ENCODE results near the gene GNPTG.
A peak's percentile ranks its signal among the peaks of the same experiment; 100 is the strongest.
"Not testable (repeated sequence)": the region's sequence is repeated elsewhere in the genome, so short reads cannot be mapped to it uniquely, and the experiment has no call there.

Gene GNPTG

DNA sequence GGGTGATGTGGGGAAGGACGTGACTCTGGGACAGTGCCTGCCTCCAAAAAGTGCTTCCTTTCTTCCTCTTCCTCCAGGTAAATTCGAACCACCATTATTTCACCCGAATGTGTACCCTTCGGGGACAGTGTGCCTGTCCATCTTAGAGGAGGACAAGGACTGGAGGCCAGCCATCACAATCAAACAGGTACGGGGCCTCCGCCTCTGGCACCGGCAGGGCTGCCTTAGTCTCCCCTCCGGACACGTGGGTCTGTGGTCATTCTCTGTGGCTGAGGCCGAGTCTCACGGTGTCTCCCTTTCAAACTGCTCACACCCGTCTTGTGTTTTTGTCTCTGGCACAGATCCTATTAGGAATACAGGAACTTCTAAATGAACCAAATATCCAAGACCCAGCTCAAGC lies 31.6 kb upstream of the GNPTG start:
- DNase-seq: no peak

DNA sequence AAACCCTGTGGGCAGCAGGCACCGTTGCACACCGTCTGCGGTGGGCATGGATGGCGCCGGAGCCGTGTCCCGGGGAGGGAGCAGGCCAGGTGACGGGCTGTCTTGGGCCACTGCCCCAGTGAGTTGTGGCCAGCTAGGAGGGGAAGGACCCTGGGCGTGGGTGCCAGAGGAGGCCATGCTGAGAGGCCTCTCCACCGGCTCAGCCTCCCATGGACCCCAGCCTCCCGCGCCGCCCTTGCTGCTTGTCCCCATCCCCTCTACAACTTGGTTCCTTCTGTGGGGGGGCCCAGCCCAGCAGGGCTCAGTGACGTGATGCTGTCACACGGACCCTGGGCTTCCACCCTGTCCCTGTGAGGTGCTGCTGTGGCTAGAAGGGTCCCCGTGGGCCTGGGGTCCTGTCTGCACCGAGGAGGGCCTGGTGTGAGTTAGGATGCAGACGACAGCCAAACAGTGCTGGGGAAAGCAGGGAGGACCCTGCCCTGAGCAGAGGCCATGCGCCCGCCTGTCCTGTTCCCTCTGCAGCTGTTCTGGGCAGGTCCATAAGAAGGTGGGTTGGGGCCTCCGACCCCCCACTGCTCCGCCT lies 31.0 kb upstream of the GNPTG start:
- no peak for DNase-seq

DNA sequence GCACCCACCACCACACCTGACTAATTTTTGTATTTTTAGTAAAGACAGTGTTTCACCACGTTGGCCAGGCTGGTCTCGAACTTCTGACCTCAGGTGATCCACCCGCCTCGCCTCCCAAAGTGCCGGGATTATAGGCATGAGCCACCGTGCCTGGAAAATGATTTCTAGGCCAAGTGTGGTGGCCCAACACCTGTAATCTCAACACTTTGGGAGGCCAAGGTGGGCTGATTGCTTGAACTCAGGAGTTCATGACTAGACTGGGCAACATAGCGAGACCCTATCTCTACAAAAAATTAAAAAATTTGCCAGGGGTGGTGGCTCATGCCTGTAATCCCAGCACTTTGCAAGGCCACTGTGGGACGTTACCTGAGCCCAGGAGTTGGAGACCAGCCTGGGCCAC lies 29.3 kb upstream of the GNPTG start:
- no peak for DNase-seq

DNA sequence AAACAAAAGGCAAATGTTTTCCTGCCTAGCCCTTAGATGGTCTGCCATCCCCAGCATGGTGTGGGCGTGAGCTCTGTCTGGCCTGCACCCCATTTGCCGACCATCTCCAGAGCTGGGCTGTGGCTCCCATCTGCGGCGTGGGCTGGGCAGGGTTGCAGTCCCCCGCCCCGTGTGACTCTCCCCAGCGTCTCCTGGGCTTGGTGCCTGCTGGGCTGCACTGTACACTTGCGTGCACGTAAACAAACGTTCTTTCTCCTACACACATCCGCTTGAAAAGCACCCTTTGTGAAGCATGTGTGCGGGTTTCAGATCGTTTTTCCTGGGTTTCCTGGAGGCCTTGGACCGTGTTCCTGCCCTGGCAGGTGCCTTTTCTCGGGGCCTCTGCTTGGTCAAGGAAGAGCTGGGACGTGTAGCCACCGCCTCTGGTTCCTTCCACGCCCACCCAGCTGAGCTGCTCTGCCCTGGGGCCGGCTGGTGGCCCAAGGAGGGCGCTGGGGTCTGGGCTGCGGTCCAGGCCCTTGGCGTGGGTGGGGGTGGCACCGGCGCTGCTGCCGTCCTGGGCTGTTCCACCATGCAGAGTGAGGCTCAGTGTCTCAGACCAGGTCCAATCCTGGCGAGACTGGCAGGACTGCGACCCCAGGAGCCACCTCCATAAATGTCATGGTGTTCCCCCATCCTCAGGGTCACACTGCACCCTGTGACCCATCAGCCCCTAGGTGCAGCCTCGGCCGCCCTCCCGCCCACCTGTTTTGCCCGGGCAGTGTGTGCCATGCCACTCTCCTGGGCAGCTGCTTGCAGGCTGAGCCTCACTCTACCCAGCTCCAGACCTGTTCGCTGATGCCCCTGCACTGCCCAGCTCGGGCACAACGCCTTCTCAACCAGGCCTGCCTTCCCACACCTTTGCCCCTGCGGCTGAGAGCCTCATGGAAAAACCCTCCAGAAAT lies 28.2 kb upstream of the GNPTG start:
- DNase-seq: no peak

DNA sequence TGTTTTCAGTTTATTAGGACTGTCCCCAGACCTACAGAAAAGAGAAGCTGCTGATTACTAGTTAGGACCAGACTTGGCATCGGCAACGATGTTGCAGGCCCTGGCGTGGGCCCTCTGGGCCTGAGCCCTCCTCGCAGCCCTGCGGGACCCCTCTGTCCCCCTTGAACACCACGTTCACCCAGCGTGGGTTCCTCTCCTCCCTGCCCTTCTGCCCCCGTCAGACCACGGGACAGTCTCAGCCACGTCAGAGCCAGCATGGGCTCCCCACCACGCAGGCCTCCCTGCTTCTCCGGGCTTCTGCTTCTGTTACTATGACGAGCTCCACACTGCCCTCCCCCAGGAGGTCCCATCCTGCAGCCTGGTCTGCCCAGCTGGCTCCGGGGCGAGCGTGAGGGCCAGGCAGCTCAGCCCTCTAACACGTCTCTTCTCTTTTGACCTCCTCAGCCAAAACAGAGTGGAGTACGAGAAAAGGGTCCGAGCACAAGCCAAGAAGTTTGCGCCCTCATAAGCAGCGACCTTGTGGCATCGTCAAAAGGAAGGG lies 27.4 kb upstream of the GNPTG start:
- no peak for DNase-seq

DNA sequence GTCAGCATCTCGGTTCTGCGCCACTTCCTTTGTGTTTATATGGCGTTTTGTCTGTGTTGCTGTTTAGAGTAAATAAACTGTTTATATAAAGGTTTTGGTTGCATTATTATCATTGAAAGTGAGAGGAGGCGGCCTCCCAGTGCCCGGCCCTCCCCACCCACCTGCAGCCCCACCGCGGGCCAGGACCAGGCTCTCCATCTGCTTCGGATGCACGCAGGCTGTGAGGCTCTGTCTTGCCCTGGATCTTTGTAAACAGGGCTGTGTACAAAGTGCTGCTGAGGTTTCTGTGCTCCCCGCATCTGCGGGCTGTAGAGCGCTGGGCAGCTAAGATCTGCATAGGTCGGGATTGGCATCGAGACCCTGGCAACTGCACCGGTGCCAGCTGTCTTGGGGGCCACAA lies 26.5 kb upstream of the GNPTG start:
- DNase-seq: no peak

DNA sequence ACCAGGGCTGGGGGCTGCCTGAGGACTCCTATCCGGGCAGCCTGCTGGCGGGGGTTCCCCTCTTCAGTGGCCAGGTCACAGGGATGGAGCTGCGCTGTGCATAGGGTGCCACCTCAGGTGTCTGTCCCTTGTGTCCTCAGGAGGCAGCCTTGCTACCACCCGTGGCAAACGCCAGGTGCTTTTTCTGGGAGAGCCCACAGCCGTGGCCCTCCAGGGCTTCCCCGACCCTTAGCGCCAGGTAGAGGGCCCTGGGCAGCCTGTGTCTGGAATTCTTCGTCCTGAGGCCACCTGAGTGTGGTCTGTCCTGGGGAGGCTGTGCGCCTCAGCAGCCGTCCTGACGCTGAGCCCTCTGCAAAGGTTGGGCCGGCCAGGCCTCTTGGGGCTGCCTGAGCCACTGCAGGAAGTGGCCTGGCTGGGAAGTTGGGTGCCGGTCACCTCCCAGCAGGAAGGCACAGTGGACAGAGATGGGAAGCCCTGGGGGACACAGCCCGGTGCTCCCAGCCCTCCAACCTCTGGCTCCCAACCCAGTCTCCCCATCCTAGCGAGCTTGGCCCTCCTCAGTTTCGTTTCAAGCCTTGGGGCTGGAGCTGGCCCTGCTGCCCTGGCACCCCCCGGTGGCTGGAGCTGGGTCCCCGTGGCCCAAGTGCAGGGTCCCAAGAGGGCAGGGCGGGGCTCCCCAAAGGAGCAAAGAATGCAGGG lies 25.9 kb upstream of the GNPTG start:
- no peak for DNase-seq

DNA sequence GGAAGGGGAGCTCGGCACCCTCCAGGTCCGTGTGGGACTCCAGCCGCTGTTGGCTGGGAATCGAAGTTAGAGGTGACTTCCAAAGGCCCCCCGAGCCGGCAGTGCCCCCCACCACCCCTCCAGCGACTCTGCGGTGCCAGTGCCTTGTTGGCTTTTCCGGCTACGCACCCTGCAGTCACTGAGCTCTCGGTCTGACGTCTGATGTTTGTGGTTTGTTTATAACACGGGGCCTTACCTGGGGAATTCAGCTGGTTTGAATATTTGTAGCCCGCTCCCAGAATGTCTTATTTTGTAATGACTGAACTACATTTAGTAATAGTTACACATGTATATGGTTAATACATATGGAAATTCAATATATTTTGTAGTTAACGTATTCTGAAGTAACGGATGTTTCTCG lies 25.3 kb upstream of the GNPTG start:
- no peak for DNase-seq

DNA sequence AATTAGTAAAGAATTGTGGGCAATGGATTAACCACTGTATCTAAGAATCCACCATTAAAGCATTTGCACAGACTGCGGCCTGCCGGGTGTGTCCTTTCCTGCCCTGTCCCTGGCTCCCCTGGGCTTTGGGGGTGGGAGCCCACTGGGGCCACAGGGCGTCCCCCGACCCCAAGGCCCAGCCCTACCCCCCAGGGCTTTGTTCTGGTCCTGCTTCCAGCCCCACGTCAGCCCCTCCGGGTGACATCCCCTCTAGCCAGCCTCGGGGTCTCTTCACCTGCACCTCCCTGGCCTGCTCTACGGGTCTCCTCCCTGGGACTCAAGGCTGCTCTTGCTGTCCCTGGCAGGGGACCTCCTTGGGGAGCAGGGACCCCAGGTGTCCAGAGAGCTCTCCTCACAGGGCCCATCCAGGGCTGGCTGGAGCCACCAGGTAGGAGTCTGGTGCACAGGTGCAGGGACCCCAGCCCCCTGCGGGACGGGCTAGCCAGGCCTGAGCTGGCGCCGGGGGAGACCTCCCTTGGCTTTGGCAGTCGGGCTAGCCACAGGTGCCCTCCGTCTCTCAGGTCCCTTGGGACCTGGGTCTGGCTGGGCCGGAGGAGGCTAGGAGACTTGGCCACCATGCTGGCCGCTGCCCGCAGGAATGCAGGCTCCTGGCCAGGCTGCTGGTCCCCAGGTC lies 24.6 kb upstream of the GNPTG start:
- no peak for DNase-seq

DNA sequence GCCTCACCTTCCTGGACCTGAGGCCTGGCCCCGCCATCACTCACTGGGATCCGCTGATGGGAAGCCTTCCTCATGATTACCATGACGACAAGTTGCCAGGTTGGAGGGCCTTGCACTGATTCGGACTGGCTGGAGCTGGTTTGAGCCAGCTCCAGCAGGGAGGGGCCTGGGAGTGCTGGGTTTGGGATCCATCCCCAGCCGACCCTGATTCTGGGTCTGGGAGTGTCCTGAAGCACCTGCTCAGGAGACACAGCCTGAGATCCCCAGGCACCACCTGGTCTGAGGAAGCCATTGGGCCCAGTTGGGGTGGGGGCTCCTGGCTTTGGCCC lies 24.1 kb upstream of the GNPTG start:
- no peak for DNase-seq

DNA sequence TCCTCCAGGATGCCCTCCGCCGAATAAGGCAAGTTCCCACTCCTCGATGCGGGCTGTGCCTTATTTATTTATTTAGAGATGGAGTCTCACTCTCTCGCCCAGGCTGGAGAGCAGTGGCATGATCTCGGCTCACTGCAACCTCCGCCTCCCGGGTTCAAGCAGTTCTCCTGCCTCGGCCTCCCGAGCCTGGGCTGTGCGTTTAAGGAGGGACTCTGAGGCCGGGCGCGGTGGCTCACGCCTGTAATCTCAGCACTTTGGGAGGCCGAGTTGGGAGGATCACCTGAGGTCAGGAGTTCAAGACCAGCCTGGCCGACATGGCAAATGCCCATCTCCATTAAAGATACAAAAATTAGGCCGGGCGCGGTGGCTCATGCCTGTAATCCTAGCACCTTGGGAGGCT lies 23.6 kb upstream of the GNPTG start:
- not testable (repeated sequence) for DNase-seq

DNA sequence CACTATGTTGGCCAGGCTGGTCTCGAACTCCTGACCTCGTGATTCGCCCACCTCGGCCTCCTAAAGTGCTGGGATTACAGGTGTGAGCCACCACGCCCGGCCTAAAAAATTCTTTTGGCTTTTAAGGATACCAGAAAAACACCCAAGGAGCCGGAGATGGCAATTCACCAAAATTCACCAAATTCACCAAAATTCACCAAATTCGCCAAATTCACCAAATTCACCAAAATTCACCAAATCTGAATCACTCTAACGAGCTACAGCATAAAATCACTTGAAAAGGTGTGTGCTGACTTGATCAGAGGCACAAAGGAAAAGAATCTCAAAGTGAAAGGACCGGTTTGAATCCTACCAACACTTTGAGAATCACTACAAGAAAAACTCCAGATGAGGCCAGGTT lies 22.8 kb upstream of the GNPTG start:
- not testable (repeated sequence) for DNase-seq

DNA sequence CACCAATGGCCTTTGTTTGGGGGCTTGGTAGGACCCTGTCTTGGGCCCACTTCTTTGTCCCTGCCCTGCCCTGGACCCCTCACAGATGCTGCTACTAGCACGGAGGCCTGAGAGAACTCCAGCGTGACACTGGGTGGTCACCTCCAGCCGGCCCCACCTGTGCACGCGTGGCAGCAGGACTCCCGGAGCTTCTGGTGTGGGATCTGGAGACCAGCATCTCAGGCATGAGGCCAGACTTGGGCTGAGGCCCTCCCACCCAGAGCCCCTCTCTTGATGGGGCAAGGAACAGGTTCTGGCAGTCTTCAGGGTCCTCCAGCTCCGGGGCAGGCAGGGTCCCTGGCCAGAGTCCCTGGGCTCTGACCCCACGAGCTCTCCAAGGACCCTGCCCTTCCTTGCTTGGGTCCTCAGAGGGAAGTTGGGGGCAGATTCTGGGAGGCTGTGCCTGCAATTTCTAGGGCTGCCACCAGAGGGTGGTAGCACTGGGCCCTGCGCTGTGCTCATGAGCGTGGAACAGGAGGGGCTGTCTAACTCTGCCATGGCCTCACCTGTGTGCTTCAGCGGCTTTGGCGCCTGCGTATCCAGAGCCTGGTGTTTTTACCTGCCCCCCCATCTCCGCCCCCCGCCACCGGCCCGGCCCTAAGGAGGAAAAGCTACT lies 21.3 kb upstream of the GNPTG start:
- DNase-seq: no peak

DNA sequence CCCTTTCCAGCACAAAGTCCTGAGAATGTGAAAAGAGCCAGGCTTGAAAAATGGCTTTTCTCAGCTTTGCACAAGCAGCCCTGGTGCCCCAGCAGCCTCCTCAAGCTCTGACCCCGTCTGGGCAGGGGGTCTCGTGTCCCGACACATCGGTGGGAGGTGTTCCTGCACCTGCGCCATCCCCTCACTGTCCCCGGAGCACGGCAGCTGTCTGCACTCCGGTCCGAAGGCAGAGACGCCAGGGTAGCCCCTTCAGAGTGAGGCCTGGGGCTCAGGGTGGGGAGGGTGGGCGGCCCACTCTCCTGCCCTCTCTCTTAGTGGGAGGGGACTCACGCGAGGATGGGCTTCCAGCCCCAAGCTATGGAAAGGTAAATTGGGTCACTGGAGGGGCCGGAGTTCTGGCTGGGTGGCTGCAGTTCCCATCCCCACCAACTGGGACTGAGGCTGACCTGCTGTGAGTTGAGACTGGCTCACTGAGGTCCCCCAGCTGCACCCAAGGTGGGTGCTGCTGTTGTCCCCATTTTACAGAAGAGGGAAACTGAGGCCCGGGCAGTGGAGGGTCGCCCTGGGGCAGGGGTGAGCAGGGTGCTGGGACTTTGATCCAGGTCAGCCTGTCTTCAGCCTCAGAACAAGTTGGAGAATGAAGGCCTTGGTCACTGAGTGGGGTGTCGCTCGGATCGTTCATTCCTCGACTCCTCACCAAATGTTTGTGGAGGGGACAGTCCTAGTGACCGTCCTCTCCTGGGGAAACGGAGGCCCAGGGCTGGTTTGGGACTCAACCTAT lies 20.6 kb upstream of the GNPTG start:
- no peak for DNase-seq

DNA sequence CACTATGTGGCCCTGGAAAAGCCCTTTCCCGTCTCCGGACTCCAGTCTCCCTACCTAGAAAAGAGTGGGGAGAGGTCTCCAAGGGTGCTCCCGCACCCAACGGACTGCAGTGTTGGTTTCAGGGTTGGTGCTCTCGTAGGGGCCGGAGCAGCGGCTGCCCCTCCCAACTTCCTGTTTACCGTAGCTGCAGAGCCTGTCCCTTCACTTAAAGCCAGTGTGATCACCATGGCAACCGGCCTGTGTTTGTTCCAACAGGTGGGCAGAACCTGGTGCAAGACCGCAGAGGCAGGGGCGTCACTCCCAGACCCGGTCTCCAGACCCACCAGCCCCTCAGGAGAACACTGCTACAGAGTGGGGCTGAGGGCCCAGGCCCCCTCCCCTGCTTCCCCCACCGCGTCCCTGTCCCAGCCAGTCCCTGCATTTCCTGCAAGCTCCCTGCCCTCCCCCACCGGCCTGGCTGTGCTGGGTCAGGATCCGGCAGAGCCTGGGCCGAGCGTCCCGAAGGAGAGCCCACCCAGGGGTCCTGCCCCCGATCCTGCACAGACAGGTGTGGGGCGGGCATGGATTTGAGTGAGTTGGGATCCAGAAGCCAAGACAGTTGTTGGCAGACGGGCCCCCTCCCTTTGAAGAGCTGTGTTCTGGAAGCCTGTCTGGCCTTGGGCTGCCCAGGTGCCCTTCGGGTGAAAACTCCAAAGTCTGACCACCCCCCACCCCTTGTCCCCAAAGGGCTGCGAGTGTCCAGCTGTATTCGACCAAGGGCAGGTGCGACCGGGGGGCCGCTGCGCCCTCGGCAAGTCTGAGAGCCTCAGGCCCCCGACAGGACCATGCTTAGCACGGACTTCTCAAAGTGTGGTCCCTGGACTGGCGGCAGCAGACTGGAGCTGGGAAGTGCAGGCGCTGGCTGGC lies 19.8 kb upstream of the GNPTG start:
- DNase-seq: peak; percentile 84

DNA sequence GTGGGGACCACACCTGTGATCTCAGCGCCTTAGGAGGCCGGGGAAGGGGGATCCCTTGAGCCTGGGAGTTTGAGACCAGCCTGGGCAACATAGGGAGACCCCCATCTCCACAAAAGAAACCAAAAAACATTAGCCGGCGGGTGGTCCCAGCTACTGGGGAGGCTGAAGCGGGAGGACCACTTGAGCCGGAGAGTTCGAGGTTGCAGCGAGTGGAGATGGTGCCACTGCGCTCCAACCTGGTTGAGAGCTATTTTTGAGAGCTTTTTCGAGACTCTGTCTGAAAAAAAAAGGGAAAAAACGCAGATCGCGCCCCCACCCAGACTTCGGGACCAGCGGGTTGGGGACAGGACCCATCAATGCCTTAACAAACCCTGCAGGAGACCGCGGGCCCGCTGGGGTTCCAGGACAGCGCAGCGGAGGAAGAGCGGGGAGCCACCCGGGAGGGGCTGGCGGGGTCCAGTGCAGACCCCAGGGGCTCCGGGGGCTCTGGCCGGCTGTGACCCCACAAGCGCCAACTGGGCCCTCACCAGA lies 19.0 kb upstream of the GNPTG start:
- no peak for DNase-seq

DNA sequence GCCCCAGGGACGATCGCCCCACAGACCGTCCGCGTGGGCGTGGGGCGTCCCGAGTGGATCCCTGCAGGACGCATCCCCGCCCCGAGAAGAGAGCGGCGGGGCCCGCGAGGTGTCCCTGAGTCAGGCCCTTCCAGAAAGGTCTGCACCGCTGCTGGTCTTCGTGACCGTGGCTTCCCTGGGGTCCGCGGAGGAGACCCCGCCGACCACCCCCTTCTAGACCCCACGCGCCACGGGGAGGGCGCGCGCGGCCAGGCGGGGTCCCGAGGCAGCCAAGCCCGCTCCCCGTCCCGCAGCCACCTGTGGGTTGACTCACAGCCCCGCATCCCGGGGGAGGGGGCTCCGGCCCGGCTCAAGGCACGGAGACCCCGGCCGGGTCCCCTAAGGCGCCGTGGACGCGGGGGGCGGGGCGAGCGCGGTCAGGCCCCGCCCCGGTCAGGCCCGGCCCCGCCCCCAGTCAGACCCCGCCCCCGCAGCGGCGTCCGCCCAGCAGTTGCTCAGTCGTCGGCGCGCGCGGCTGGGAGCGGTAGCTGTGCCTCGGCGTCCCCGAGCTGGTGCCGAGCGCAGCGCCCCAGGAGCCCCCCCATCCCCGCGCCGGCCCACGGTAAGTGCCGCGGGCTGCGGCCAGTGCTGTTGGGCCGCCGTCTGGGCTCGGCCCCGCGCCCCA lies 18.4 kb upstream of the GNPTG start, which contains the start of gene BAIAP3:
Gene BAIAP3, plus strand, starts transcription at position 497 of the 664 bp plus-strand sequence. CDS start 4,905 bp downstream, outside the sequence.
- peak in 1 of 2 experiments; percentile 7 for DNase-seq

DNA sequence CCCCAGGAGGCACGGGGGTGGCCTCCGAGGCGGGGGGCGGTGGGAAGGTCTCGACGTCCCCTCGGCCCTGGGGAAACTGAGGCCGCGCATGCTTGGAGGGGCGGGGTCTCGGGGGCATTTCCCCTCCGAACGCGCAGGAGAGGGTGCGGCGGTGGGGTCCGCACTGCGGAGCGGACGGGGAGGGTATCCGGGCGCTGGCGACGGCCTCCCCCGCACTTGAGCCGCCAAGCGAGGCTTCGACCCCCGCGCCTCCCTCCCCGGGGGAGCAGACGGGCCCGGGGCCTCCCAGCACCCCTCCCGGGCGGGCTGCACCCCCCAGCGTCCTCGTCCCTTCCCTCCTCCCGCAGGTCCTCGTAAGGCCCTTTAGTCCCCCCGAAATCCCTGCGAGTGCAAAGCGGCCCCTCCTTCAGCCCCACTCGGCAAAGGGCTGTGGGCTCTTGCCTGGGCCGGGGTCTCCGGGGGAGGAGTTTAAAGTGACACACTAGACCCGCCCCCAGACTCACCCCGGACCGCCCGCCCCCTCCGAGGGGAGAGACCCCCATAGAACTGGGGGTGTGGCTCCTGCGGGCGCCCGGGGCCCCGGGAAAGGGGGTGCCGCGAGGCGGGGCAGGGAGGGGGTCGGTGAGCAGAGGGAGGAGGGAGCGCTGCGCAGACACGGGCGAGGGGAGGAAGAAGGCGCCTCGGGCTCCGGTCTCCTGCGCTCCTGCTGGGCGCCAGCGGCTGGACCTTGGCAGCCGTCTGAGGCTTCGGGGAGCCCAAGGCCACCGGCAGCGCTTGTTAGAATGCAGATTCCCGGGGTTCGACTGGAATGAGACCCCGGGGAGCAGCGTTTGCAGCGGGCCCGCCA lies 17.7 kb upstream of the GNPTG start:
- no peak for DNase-seq

DNA sequence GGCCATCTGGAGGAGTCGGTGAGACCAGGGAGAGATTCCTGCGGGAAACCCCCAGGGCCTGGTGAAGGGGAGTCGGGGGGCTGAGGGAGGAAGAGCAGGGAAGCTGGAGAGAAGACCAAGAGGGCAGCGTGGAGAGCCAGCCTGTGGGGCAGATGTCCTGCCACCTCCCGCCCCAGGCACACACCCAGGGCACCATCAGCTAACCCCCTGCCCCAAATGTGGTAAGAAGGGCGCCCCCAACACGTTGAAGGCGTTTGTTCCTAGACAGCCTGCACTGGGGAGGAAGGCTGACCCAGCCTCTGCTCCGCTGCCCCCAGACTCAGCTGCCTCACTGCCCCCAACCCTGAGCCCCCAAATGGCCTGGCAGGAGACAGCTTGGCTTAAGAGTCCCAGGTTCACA lies 17.0 kb upstream of the GNPTG start:
- no peak for DNase-seq
